Progenitor cell of endocrine pancreas (in vitro differentiated cells): Measurements from ENCODE around the gene IL1B. TPM values are rescaled to one million over a fixed set of nuclear protein-coding genes. Genes with fewer than 3 reads are reported as not detected.

Source experiments
- DNase-seq: peaks from one replicate; pipeline ENCODE4 v3.0.0; 2021; ENCODE audit warnings: low spot score; ENCODE audit not compliant: unreplicated experiment
- H3K27ac Mint-ChIP-seq: 2 replicates; pipeline ENCODE4 v1.8.0; 2021; ENCODE audit warnings: mild to moderate bottlenecking, moderate library complexity, mixed read lengths
- H3K27me3 Mint-ChIP-seq: 2 replicates; pipeline ENCODE4 v1.8.0; 2021; ENCODE audit warnings: mixed read lengths
- H3K36me3 Mint-ChIP-seq: 2 replicates; pipeline ENCODE4 v1.8.0; 2022; ENCODE audit warnings: mixed read lengths; ENCODE audit not compliant: insufficient read depth
- H3K4me1 Mint-ChIP-seq: 2 replicates; pipeline ENCODE4 v1.8.0; 2021; ENCODE audit warnings: low read depth, mixed read lengths
- H3K4me3 Mint-ChIP-seq: 2 replicates; pipeline ENCODE4 v1.8.0; 2021; ENCODE audit warnings: low read depth, mild to moderate bottlenecking, moderate library complexity, mixed read lengths
- H3K9me3 Mint-ChIP-seq: 2 replicates; pipeline ENCODE4 v1.8.0; 2021; ENCODE audit warnings: low read depth, mixed read lengths
- CTCF ChIP-seq: fragments of 200-600 bp; sonication (generic); IDR thresholded peaks from one replicate; pipeline ENCODE4 v1.5.0; 2021; ENCODE audit warnings: antibody characterized with exemption, mild to moderate bottlenecking; ENCODE audit not compliant: unreplicated experiment
- total RNA-seq: library from RNA; stranded (reverse); gene quantifications from 2 replicates; pipeline ENCODE4 v1.2.1, GENCODE V29; 2021

Gene IL1B
- total RNA-seq, 1 donor from 2014 or later = not detected

- peaks cover 4% of the 10 kb centered on the region for H3K36me3 Mint-ChIP-seq
- H3K27ac Mint-ChIP-seq = no peak overlapping the region
- no peak for DNase-seq
- no peak overlapping the region for H3K4me3 Mint-ChIP-seq
- H3K27me3 Mint-ChIP-seq = peaks cover 20% of the 10 kb centered on the region
- H3K4me1 Mint-ChIP-seq = peaks cover 9% of the 10 kb centered on the region
- H3K9me3 Mint-ChIP-seq = peaks cover 10% of the 10 kb centered on the region
- TF ChIP-seq CTCF = no peak
These were observed 31.0 kb downstream of the IL1B start for GRCh38 chr2:112805542-112805941.

- Mint-ChIP-seq H3K4me1 (peaks cover 6% of the 10 kb centered on the region), H3K36me3 (peaks cover 4% of the 10 kb centered on the region), H3K27ac (no peak overlapping the region)
These were observed 32.7 kb downstream of the IL1B start for GRCh38 chr2:112803691-112804521.

GRCh38 chr2:112800881-112801583 lies 35.5 kb downstream of the IL1B start:
- Mint-ChIP-seq H3K36me3 (no peaks in the 10 kb centered on the region), H3K4me3 (no peak overlapping the region), H3K27me3 (peaks cover 17% of the 10 kb centered on the region), H3K9me3 (peaks cover 4% of the 10 kb centered on the region), H3K27ac (no peak overlapping the region), H3K4me1 (peaks cover 6% of the 10 kb centered on the region)
- DNase-seq = no peak
- no peak for TF ChIP-seq CTCF

More at GRCh38 chr2:112803691-112804521, 32.7 kb downstream of the IL1B start:
- peaks cover 15% of the 10 kb centered on the region for H3K27me3 Mint-ChIP-seq
- H3K9me3 Mint-ChIP-seq = peaks cover 10% of the 10 kb centered on the region
- DNase-seq = no peak
- TF ChIP-seq CTCF = no peak
- H3K4me3 Mint-ChIP-seq = no peak overlapping the region

GRCh38 chr2:112798979-112799975 lies 37.3 kb downstream of the IL1B start:
- no peak for DNase-seq
- Mint-ChIP-seq H3K4me3 (no peak overlapping the region), H3K27me3 (peaks cover 17% of the 10 kb centered on the region), H3K9me3 (peaks cover 4% of the 10 kb centered on the region), H3K36me3 (no peaks in the 10 kb centered on the region), H3K27ac (no peak overlapping the region), H3K4me1 (peaks cover 10% of the 10 kb centered on the region)
- no peak for TF ChIP-seq CTCF
